Erythroblast (primary cell): ENCODE data around the gene XNDC1N.

Experiments used
- DNase-seq, 2 experiments: peaks; one replicate each; lab custom pipeline; 2025; lab: John Stamatoyannopoulos, UW
- GATA1 ChIP-seq: IDR thresholded peaks from 2 replicates; pipeline ENCODE4 v1.6.1; 2011; ENCODE audit warnings: low read depth, mild to moderate bottlenecking, control low read depth, low read length, moderate library complexity
- POLR2A ChIP-seq: IDR thresholded peaks from 2 replicates; pipeline ENCODE4 v1.6.1; 2011; ENCODE audit warnings: mild to moderate bottlenecking, low read length

The XNDC1N gene, protein sequence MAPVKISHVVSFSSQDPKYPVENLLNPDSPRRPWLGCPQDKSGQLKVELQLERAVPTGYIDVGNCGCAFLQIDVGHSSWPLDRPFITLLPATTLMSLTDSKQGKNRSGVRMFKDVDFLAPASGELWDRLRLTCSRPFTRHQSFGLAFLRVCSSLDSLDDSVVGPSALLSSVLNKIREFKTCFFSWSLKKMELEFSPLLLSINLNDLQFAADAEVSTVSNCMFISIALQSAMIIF

DNA sequence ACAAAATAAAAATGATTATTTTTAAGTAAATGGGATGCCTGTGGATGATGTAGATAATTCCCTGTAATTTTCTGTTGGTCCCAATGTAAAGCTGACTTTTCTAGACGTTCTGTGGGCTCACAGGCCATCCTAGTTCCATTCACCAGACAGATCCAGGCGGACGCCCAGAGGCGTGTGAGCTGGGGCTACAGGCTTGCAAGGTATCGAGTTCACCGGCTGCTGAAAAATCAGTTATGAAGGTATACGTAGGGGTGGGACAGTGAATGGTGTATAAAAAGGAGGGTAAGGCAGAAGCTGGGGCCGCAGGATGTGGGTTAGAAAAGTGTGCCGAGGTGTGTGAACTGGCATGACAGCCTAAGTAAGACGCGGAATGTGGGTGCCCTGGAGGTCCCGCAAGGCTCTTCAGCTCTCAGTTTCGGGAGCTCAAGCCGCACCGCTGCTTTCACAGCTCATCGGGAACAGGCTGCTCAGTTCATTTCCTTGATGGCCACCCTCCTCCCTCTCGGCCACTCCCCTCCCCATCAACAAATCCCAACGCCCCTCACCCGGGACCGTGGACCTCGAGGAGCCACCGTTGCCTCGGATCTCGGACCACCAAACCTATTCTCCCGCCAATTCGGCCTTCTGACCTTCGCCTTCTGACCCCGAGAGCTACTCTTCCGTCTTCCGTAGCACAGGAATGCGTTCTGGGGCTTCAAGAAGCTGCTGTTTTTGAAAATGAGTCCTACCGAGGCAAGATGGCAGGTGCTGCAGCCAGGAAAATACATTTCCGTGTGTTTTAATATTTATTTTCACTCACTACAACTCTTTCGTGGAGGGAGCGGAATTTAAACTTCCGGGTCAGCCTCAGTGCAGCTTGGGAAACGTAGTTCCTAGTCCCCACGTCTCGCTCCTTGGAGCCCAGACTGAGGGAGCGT, at the start of gene XNDC1N:
Gene XNDC1N, minus strand, starts transcription at position 775 of the 917 bp plus-strand sequence. CDS start 5,241 bp downstream, outside the sequence.
- peak; percentile 95 to 96 for DNase-seq
- TF ChIP-seq GATA1 (no peak), POLR2A (peak; percentile 47)

DNA sequence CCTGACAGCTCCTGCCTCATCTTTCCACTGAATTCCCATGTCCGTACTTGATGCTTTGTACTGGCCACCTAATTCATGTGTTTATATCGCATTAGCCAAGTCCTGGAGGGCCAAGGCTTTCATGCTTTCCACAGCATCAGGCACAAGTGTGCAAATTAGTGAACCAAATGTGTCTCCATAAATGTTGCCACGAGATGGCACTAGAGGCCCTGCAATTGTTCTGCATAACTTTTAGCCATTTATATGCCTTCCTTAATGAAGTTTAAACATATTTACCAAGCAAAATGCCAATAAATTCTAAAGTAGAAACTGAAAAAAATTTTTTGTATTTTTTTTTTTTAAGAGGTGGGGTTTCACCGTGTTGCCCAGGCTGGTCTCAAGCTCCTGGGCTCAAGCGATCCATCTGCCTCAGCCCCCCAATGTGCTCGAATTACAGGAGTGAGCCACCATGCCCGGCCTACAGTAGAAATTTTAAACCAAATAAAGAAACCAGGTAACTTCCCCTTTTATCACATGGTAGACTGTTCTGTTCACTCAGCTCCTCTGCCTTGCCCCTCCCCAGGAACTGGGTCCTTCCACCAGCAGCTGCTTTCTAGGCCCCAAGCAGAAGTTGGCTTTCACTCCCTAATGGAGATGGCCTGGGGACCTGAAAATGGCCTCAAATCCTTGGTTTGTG, 49.5 kb upstream of the XNDC1N start:
- DNase-seq, result peak; percentile 65 to 83
- TF ChIP-seq POLR2A (no peak), GATA1 (no peak)

DNA sequence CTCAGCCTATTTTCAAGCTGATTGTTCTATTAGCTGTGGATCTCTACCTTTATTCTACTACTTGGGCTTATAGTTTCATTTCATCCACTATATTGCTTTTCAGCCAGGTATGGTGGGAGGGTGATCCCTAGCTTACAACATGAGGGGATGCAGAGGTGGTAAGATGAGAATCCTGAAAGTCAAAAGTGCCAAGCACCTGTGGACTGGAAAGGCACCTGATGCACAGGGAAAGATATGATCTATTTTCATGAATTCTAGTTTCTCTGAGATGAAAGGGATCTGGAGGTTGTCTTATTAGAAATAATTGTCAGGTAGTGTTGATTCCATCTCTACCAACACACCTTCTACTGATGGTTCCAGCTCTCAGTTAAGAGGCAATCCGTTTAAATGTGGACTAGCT, 48.7 kb upstream of the XNDC1N start:
- TF ChIP-seq POLR2A (no peak), GATA1 (no peak)
- DNase-seq, result no peak

DNA sequence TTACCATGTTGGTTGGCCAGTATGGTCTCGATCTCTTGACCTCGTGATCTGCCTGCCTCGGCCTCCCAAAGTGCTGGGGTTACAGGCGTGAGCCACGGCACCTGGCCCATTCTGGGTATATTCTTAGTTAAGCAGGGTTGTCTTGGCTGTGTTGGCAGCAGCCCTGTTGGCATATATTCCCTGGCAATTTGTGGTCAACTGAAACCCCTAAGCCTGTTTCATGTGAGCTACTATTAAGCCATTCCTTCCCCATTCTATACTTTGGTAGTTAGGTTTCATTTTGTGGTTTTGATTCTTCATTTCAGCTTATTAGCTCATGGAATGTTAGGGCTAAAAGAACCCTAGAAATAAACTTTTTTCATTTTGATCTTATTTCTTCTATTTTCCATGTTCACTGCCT, 48.2 kb upstream of the XNDC1N start:
- no peak for DNase-seq
- TF ChIP-seq POLR2A, result no peak
- no peak for TF ChIP-seq GATA1

DNA sequence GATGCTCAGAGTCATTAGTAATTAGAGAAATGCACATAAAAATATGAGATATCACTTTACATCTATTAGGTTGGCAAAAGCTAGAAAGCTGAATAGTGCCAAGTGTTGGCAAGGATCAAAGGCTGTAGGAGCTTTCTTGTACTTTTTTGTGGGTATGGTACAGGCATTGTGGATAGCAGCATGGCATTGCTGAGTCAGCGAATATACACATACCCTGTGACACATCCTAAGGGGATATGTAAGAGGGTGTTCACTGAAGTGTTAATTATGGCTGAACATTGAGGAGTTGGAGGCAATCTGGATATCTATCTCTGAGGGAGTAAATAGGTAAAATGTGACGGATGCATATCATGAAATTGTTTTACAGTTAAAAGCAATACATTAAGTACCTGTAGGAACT, 43.3 kb upstream of the XNDC1N start:
- no peak for TF ChIP-seq GATA1
- TF ChIP-seq POLR2A, result no peak
- peak in 1 of 2 experiments; percentile 15 for DNase-seq

DNA sequence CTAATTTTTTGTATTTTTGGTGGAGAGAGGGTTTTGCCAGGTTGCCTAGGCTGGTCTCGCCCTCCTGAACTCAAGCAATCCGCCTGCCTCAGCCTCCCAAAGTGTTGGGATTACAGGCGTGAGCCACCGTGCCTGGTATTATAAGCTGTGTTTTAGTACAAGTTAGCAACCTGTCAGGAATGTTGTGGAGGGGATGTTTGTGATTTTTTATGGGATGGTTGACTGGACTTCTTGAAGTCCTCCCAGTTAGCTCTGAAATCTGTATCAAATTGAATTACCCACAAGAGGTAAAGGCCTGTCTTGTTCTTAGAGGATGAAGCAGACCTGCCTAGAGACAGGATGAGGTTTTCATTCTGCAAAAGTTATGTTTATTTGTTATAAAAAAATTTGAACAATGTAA, 36.2 kb upstream of the XNDC1N start:
- no peak for DNase-seq
- TF ChIP-seq POLR2A, result no peak
- no peak for TF ChIP-seq GATA1

DNA sequence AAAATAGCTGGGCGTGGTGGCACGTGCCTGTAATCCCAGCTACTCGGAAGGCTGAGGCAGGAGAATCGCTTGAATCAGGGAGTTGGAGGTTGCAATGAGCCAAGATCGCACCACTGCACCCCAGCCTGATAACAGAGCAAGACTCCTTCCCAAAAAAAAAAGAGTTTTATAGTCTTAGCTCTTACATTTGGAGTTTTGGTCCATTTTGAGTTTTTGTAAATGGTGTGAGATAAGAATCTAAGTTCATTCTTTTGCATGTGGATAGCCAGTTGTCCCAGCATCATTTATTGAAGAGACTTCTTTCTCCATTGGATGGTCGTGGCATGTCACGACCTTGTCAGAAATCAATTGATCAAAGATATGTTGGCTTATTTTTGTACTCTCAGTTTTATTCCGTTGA, 35.1 kb upstream of the XNDC1N start:
- no peak for DNase-seq
- TF ChIP-seq POLR2A (no peak), GATA1 (no peak)

DNA sequence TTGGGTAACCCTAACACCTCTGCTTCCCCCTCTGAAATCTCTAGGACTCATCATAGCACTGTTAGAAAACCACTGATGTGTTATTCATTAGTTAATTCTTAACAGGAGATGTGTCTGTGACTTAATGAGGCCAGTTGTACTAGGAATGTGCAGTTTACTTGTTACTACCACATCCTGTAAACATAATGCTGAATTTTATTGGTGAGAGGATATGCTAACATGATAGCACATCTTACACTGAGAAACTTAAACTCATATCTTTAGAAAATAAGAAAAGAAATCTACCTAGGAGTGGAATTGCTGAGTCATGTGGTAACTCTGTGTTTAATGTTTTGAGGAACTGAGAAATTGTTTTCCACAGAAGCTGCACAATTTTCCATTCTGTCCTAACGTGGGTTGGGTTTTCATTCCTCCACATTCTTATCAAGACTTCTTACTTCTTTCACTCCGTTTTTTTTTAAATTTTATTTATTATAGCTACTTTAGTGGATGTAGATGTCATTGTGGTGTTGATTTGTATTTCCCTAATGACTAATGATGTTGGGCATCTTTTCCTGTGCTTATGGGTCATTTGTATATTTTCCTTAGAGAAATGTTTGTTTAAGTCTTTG, 34.1 kb upstream of the XNDC1N start:
- TF ChIP-seq POLR2A (no peak), GATA1 (no peak)
- DNase-seq, result peak in 1 of 2 experiments; percentile 21

DNA sequence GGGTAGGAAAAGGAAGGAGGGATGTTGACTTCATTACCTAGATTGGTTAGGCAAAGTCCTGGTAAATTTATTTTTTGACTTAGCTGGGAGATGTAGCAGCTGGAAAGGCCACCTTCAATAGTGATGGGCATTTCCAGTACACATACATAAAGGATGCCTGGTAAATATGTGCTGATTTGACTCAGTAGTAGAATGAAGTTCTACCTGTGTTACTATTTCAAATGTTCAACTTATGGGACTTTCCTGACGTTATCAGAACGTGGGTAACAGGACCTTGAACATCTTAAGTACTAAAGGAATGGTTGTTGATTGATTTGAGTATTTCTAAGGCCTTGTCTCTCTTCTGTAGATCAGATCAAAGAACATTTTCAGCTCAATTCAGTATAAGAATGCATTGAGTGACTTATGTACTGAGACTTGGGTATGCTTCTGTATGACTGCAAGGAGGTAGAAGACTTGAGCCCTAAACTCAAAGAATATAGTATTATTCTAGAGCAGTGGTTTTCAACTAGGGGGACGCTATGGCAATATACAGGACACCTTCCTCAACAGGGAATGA, 27.6 kb upstream of the XNDC1N start:
- DNase-seq, result no peak
- TF ChIP-seq POLR2A (no peak), GATA1 (no peak)

DNA sequence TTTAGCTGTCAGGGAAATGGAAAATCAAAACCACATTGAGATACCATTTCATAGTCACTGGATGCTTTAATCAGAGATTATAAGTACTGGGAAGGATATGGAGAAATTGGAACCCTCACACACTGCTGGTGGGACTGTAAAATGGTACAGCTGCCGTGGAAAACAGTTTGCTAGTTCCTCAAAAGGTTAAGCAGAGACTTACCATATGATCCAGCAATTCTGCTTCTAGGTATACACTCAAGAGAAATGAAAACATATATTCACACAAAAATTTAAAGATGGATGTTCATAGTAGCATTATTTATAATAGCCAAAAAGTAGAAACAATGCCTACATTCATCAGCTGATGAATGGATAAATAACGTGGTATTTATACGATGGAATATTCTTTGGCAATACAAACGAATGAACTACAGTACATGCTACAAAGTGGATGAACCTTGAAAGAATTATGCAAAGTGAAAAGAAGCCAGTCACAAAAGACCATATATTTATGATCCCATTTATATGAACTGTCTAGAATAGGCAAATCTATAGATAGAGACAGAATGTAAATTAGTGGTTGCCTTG, 23.4 kb upstream of the XNDC1N start:
- no peak for DNase-seq
- no peak for TF ChIP-seq POLR2A
- TF ChIP-seq GATA1, result no peak

DNA sequence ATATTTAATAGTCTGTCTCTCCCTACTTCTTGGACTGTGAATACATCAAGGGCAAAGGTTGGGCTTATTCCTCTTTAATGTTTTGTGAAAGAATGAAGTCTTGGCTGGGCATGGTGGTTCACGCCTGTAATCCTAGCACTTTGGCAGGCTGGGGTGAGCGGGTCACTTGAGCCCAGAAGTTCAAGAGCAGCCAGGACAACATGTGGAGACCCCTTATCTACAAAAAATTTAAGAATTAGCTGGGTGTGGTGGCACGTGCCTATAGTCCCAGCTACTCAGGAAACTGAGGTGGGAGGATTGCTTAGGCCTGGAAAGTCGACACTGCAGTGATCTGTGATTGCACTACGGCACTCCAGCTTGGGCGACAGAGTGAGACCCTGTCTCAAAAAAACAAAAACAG, 20.6 kb upstream of the XNDC1N start:
- TF ChIP-seq GATA1 (no peak), POLR2A (no peak)
- DNase-seq, result peak; percentile 81 to 91

DNA sequence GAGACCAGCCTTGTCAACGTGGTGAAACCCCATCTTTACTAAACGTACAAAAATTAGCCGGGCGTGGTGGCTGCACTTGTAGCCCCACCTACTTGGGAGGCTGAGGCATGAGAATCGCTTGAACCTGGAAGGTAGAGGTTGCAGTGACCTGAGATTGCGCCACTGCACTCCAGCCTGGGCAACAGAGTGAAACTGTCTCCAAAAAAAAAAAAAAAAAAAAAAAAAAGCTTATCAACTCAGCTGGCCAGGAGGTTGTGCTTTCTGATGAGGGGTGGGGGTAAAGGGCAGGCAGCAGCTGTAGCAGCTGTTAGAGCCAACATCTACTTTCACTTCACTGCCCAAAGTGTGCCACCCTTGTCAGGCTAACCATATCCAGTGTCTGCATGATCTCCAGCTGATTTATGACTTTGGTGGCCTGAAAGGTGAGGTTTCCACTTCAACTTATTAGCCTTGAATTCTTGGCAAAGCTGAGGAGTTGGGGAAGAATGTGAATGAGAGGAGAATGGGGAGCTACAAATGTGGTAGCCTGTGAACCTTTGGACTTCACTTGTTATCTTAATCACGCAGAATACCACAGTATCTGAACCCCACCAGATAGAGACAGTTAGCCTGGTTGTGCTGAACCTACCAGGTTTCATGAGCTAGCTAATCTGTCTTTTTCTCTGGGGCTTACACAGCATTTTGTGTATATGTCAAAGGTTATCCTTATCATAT, 20.1 kb upstream of the XNDC1N start:
- peak; percentile 89 to 94 for DNase-seq

DNA sequence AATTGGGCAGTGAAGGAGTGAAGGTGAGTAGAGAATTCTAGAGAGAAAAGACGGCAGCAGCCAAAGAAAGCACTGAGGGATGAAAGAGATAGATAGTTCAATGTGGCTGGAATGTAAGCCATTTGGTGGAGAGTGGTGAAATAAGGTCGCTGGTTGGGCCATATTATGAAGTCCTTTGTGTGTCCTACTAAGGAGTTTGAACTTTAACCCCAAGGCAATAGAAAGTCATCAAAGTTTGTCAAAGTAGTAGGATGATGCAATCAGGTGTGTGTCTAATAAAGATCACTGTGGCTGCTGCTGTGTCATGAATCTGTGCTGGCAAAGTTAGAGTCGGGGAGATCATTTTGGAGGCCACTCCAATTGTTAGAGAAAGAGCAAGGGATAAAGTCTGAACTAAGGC, 19.1 kb upstream of the XNDC1N start:
- peak; percentile 65 to 76 for DNase-seq
- TF ChIP-seq GATA1 (no peak), POLR2A (no peak)

More for the DNA sequence above, 20.1 kb upstream of the XNDC1N start:
- TF ChIP-seq POLR2A (peak; percentile 17), GATA1 (no peak)
